Mesenchymal stem cell (in vitro differentiated cells and primary cell): ENCODE data around the gene FOXC1.
A peak's percentile ranks its signal among the peaks of the same experiment; 100 is the strongest.

Experiments
- DNase-seq: peaks from one replicate; pipeline ENCODE4 v3.0.0-alpha.2; 2013
- H2AFZ ChIP-seq: one replicate; pipeline ENCODE4 v1.6.1; 2013; ENCODE audit warnings: low read depth, mild to moderate bottlenecking, control low read depth, inconsistent platforms, low read length, moderate library complexity
- H2AK5ac ChIP-seq: 2 replicates; pipeline ENCODE4 v1.6.1; 2013; ENCODE audit warnings: low read length, moderate library complexity, mild to moderate bottlenecking, inconsistent platforms; ENCODE audit not compliant: severe bottlenecking
- H2BK120ac ChIP-seq: one replicate; pipeline ENCODE4 v1.6.1; 2013; ENCODE audit warnings: low read depth, mild to moderate bottlenecking, inconsistent platforms, low read length, moderate library complexity
- H2BK12ac ChIP-seq, 2 experiments: one replicate each; pipeline ENCODE4 v1.6.1; 2013; ENCODE audit warnings: inconsistent platforms in 2 of 2, low read length in 2 of 2, mild to moderate bottlenecking in 2 of 2, moderate library complexity in 2 of 2, control low read depth in 1 of 2
- H2BK15ac ChIP-seq: one replicate; pipeline ENCODE4 v1.6.1; 2013; ENCODE audit warnings: mild to moderate bottlenecking, low read depth, inconsistent platforms; ENCODE audit not compliant: poor library complexity, severe bottlenecking
- H2BK5ac ChIP-seq: 2 replicates; pipeline ENCODE4 v1.6.1; 2013; ENCODE audit warnings: low read depth, mild to moderate bottlenecking, low read length, control low read depth, inconsistent platforms; ENCODE audit not compliant: poor library complexity, severe bottlenecking
- H3K14ac ChIP-seq, 2 experiments: one replicate each; pipeline ENCODE4 v1.6.1; 2013; ENCODE audit warnings: inconsistent platforms in 2 of 2, low read length in 2 of 2, control low read depth in 1 of 2, mild to moderate bottlenecking in 1 of 2, moderate library complexity in 1 of 2
- H3K18ac ChIP-seq, 2 experiments: one replicate each; pipeline ENCODE4 v1.6.1; 2013; ENCODE audit warnings: inconsistent platforms in 2 of 2, low read length in 2 of 2, control low read depth in 1 of 2, low read depth in 1 of 2, mild to moderate bottlenecking in 1 of 2
- H3K23ac ChIP-seq, 2 experiments: one replicate each; pipeline ENCODE4 v1.6.1; 2013; ENCODE audit warnings: inconsistent platforms in 2 of 2, low read length in 2 of 2, mild to moderate bottlenecking in 2 of 2, moderate library complexity in 2 of 2, control low read depth in 1 of 2
- H3K27ac ChIP-seq: 2 replicates; pipeline ENCODE4 v1.5.1; 2013; ENCODE audit warnings: mild to moderate bottlenecking, moderate library complexity, low read length, control low read depth, inconsistent platforms; ENCODE audit not compliant: poor library complexity, severe bottlenecking
- H3K27me3 ChIP-seq, 2 experiments: 2 replicates each; pipeline versions ENCODE4 v1.6.1 to v1.7.0; 2013; ENCODE audit warnings: low read length in 2 of 2, mild to moderate bottlenecking in 2 of 2, moderate library complexity in 2 of 2, control low read depth in 1 of 2, inconsistent platforms in 1 of 2; ENCODE audit not compliant: control insufficient read depth in 1 of 2, insufficient read depth in 1 of 2
- H3K36me3 ChIP-seq, 2 experiments: 2 replicates each; pipeline versions ENCODE4 v1.6.1 to v1.7.0; 2013; ENCODE audit warnings: low read length in 2 of 2, control low read depth in 1 of 2, inconsistent platforms in 1 of 2, low read depth in 1 of 2, mild to moderate bottlenecking in 1 of 2; ENCODE audit not compliant: insufficient read depth in 2 of 2, control insufficient read depth in 1 of 2
- H3K4ac ChIP-seq, 2 experiments: one replicate each; pipeline ENCODE4 v1.6.1; 2013; ENCODE audit warnings: inconsistent platforms in 2 of 2, low read length in 2 of 2, mild to moderate bottlenecking in 2 of 2, moderate library complexity in 2 of 2, control low read depth in 1 of 2, low read depth in 1 of 2
- H3K4me1 ChIP-seq: 2 replicates; pipeline ENCODE4 v1.6.1; 2013; ENCODE audit warnings: low read depth, low read length, control low read depth; ENCODE audit not compliant: control insufficient read depth, insufficient read depth
- H3K4me2 ChIP-seq: 2 replicates; pipeline ENCODE4 v1.6.1; 2013; ENCODE audit warnings: low read length, mild to moderate bottlenecking, inconsistent platforms; ENCODE audit not compliant: poor library complexity, severe bottlenecking
- H3K4me3 ChIP-seq, 2 experiments: 2 replicates each; pipeline versions ENCODE4 v1.5.1 to v1.7.0; 2013; ENCODE audit warnings: low read length in 2 of 2, mild to moderate bottlenecking in 2 of 2, control low read depth in 1 of 2, low read depth in 1 of 2; ENCODE audit not compliant: insufficient read depth in 1 of 2
- H3K79me1 ChIP-seq: replicated peaks from 2 replicates; pipeline ENCODE4 v1.6.1; 2013; ENCODE audit warnings: mild to moderate bottlenecking, control low read depth, low read length, inconsistent platforms; ENCODE audit not compliant: poor library complexity, severe bottlenecking
- H3K9ac ChIP-seq: 2 replicates; pipeline ENCODE4 v1.7.0; 2013; ENCODE audit warnings: mild to moderate bottlenecking, low read length, moderate library complexity
- H3K9me3 ChIP-seq: 2 replicates; pipeline ENCODE4 v1.7.0; 2013; ENCODE audit warnings: mild to moderate bottlenecking, low read length; ENCODE audit not compliant: control insufficient read depth
- H4K8ac ChIP-seq: one replicate; pipeline ENCODE4 v1.6.1; 2013; ENCODE audit warnings: inconsistent platforms, mild to moderate bottlenecking, low read length, moderate library complexity
- H4K91ac ChIP-seq: one replicate; pipeline ENCODE4 v1.6.1; 2013; ENCODE audit warnings: mild to moderate bottlenecking, low read length, inconsistent platforms
- WGBS: methylation state at CpG from one replicate; pipeline ENCODE4 v1.1.7; 2013; ENCODE audit warnings: mixed read lengths; 5-methylcytosine and 5-hydroxymethylcytosine counted together

FOXC1 gene

GRCh38 chr6:1584996-1585668 is 24.6 kb upstream of the FOXC1 start:
- no peak overlapping the region for H4K91ac ChIP-seq

GRCh38 chr6:1585669-1586049 is 24.1 kb upstream of the FOXC1 start:
- H3K9me3 ChIP-seq, result peaks cover 7% of the 10 kb centered on the region
- no peak overlapping the region for H3K18ac ChIP-seq
- H3K79me1 ChIP-seq, result no peaks in the 10 kb centered on the region
- H2BK15ac ChIP-seq, result no peak overlapping the region
- H3K14ac ChIP-seq, result no peak overlapping the region
- H2BK5ac ChIP-seq, result no peak overlapping the region
- H3K9ac ChIP-seq, result no peak overlapping the region
- H2AK5ac ChIP-seq, result no peak overlapping the region
- no peak overlapping the region for H3K4ac ChIP-seq
- no peak for DNase-seq
- no peak overlapping the region for H3K4me2 ChIP-seq
- no peak overlapping the region for H3K4me3 ChIP-seq
- 91% methylated on average over 12 of the region's 12 CpGs for WGBS
- peaks cover 0 to 2% of the 10 kb centered on the region in 2 experiments for H3K36me3 ChIP-seq
- no peak overlapping the region for H3K27ac ChIP-seq
- H2AFZ ChIP-seq, result no peak overlapping the region
- H2BK12ac ChIP-seq, result no peak overlapping the region
- H3K23ac ChIP-seq, result no peak overlapping the region
- H4K91ac ChIP-seq, result no peak overlapping the region
- no peak overlapping the region for H2BK120ac ChIP-seq
- H4K8ac ChIP-seq, result no peak overlapping the region
- H3K27me3 ChIP-seq, result peaks cover 31 to 60% of the 10 kb centered on the region in 2 experiments
- H3K4me1 ChIP-seq, result no peaks in the 10 kb centered on the region

More at GRCh38 chr6:1584996-1585668, 24.6 kb upstream of the FOXC1 start:
- Histone ChIP-seq H2BK120ac (no peak overlapping the region), H3K4me2 (no peak overlapping the region), H4K8ac (no peak overlapping the region), H3K23ac (no peak overlapping the region), H3K18ac (no peak overlapping the region), H3K9ac (no peak overlapping the region), H2BK5ac (no peak overlapping the region), H3K14ac (no peak overlapping the region), H3K4ac (no peak overlapping the region), H2BK12ac (no peak overlapping the region), H3K79me1 (no peaks in the 10 kb centered on the region), H2BK15ac (no peak overlapping the region), H3K4me3 (no peak overlapping the region), H2AK5ac (no peak overlapping the region), H3K4me1 (no peaks in the 10 kb centered on the region), H3K9me3 (peaks cover 5% of the 10 kb centered on the region), H3K36me3 (peaks cover 0 to 2% of the 10 kb centered on the region in 2 experiments), H3K27ac (no peak overlapping the region), H2AFZ (no peak overlapping the region), H3K27me3 (peaks cover 27 to 55% of the 10 kb centered on the region in 2 experiments)
- DNase-seq, result no peak
- 84% methylated on average over 11 of the region's 14 CpGs for whole genome bisulfite sequencing

GRCh38 chr6:1586256-1586655 is 23.5 kb upstream of the FOXC1 start:
- Histone ChIP-seq H3K4me2 (no peak overlapping the region), H3K27ac (no peak overlapping the region), H3K14ac (no peak overlapping the region), H2BK120ac (no peak overlapping the region), H3K4ac (no peak overlapping the region), H3K9me3 (peaks cover 7% of the 10 kb centered on the region), H2BK5ac (no peak overlapping the region), H2BK15ac (no peak overlapping the region), H2AK5ac (no peak overlapping the region), H3K27me3 (peaks cover 32 to 61% of the 10 kb centered on the region in 2 experiments), H3K23ac (no peak overlapping the region), H3K4me1 (no peaks in the 10 kb centered on the region), H3K4me3 (no peak overlapping the region), H2AFZ (no peak overlapping the region), H3K18ac (no peak overlapping the region), H4K91ac (no peak overlapping the region), H4K8ac (no peak overlapping the region), H3K36me3 (peaks cover 0 to 2% of the 10 kb centered on the region in 2 experiments), H3K79me1 (no peaks in the 10 kb centered on the region), H2BK12ac (no peak overlapping the region), H3K9ac (no peak overlapping the region)
- 57% methylated on average over 4 of the region's 7 CpGs for WGBS
- no peak for DNase-seq

- no peaks in the 10 kb centered on the region for H3K79me1 ChIP-seq
- 86% methylated on average over 5 of the region's 5 CpGs for WGBS
- H4K8ac ChIP-seq, result no peak overlapping the region
- no peak for DNase-seq
- no peak overlapping the region for H3K4ac ChIP-seq
- H2BK5ac ChIP-seq, result no peak overlapping the region
- H3K23ac ChIP-seq, result no peak overlapping the region
- no peak overlapping the region for H2BK15ac ChIP-seq
- H2BK12ac ChIP-seq, result no peak overlapping the region
- H3K4me2 ChIP-seq, result no peak overlapping the region
- H3K18ac ChIP-seq, result no peak overlapping the region
- H3K9me3 ChIP-seq, result peaks cover 7% of the 10 kb centered on the region
- H4K91ac ChIP-seq, result no peak overlapping the region
- H2AK5ac ChIP-seq, result no peak overlapping the region
- H3K14ac ChIP-seq, result peak overlapping the region in 1 of 2 experiments; percentile 91
- no peak overlapping the region for H3K27ac ChIP-seq
- H3K36me3 ChIP-seq, result peaks cover 0 to 2% of the 10 kb centered on the region in 2 experiments
- no peak overlapping the region for H2BK120ac ChIP-seq
- no peaks in the 10 kb centered on the region for H3K4me1 ChIP-seq
- H2AFZ ChIP-seq, result no peak overlapping the region
- H3K27me3 ChIP-seq, result peaks cover 34 to 64% of the 10 kb centered on the region in 2 experiments
- no peak overlapping the region for H3K4me3 ChIP-seq
- no peak overlapping the region for H3K9ac ChIP-seq
These were observed 22.8 kb upstream of the FOXC1 start for GRCh38 chr6:1586861-1587450.
